HL-60 (cell line): ENCODE results near the gene CKAP2L.

Source experiments
- DNase-seq, 2 experiments: peaks; one replicate each; pipeline ENCODE4 v3.0.0-alpha.2; 2010 to 2020; ENCODE audit warnings: low read depth in 1 of 2, low spot score in 1 of 2
- H3K27ac ChIP-seq: fragments of 250-450 bp; sonication (Bioruptor Pico); replicated peaks from 2 replicates; pipeline ENCODE4 v1.5.1; 2020; ENCODE audit warnings: mild to moderate bottlenecking, moderate library complexity
- H3K27me3 ChIP-seq: fragments of 250-450 bp; sonication (Bioruptor Pico); 2 replicates; pipeline ENCODE4 v1.5.1; 2021; ENCODE audit warnings: mild to moderate bottlenecking, moderate library complexity; ENCODE audit not compliant: insufficient read depth, poor library complexity, severe bottlenecking
- H3K4me3 ChIP-seq: replicated peaks from 2 replicates; pipeline ENCODE4 v1.5.1; 2011; ENCODE audit warnings: mild to moderate bottlenecking, control low read depth, low read length; ENCODE audit not compliant: insufficient read depth
- GABPA ChIP-seq: IDR thresholded peaks from 2 replicates; pipeline ENCODE4 v1.6.1; 2012; ENCODE audit warnings: low read depth
- POLR2AphosphoS5 ChIP-seq: IDR thresholded peaks from 2 replicates; pipeline ENCODE4 v1.6.1; 2012; ENCODE audit warnings: low read depth
- REST ChIP-seq: IDR thresholded peaks from 2 replicates; pipeline ENCODE4 v1.6.1; 2012; ENCODE audit warnings: low read depth; ENCODE audit not compliant: insufficient replicate concordance
- SPI1 ChIP-seq: IDR thresholded peaks from 2 replicates; pipeline ENCODE4 v1.6.1; 2012; ENCODE audit warnings: low read depth, mild to moderate bottlenecking, borderline replicate concordance
- TF ChIP-seq, protein P1 (sequence below): IDR thresholded peaks from one replicate; pipeline ENCODE4 v1.5.1; 2011; ENCODE audit warnings: low read length, control low read depth, inconsistent platforms; ENCODE audit not compliant: insufficient read depth

The CKAP2L gene

GRCh38 chr2:112787294-112787693 is 22.9 kb upstream of the CKAP2L start:
- H3K27ac ChIP-seq: peak overlapping the region; percentile 66
- H3K27me3 ChIP-seq: no peaks in the 10 kb centered on the region
- H3K4me3 ChIP-seq: no peak overlapping the region
- DNase-seq: no peak
- TF ChIP-seq GABPA (no peak), REST (no peak), SPI1 (no peak), POLR2AphosphoS5 (no peak)
- TF ChIP-seq, protein P1, sequence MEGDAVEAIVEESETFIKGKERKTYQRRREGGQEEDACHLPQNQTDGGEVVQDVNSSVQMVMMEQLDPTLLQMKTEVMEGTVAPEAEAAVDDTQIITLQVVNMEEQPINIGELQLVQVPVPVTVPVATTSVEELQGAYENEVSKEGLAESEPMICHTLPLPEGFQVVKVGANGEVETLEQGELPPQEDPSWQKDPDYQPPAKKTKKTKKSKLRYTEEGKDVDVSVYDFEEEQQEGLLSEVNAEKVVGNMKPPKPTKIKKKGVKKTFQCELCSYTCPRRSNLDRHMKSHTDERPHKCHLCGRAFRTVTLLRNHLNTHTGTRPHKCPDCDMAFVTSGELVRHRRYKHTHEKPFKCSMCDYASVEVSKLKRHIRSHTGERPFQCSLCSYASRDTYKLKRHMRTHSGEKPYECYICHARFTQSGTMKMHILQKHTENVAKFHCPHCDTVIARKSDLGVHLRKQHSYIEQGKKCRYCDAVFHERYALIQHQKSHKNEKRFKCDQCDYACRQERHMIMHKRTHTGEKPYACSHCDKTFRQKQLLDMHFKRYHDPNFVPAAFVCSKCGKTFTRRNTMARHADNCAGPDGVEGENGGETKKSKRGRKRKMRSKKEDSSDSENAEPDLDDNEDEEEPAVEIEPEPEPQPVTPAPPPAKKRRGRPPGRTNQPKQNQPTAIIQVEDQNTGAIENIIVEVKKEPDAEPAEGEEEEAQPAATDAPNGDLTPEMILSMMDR: no peak

DNA sequence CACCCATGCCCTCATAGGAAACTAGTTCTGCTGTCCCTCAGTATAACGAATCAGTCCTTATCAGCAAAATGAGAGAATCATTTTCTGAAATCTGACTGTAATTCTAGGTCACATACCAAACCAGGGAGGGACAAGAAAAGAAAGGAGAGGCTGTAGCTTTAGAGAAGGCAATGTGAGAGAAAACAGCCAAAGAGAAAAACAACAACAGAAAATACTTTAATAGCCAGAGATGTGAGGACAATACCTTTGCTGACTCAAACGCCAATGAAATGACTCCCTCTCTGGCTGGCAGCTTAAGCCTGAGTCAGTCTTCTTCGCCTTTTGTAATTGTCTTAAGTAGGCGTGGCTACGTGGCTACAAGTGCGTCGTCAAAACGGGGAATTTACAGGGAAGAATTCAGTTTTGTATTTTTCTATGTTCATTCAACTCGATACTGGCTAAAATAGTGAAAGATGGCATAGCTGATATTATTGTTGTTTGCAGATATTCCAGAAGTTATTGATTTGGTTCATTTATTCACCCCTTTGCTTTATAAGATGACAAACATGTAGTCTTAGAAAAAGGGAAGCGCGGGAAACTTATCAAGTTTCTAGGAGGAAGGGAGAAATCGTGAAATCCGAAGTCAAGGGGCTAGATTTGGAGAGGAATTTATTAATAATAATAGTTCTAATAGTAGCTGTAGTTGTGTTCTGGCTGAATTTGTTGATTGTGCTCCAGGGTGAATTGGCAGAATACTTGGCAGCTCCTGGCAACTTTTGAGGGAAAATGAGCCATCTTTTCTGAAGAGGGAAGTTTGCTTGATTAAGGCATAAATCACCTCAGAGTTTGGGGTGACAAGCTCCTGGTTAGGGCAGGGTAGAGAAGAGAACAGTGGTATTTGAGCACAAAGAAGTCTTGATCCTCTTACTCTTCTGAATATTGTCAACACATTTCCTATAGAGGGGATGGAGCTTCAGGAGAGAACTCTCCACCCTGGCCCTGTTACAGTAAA is 20.1 kb upstream of the CKAP2L start, which contains the start of gene IL1A:
IL1A (minus strand) TSS at position 295 of the 991 bp plus-strand sequence. CDS start 723 bp downstream, outside the sequence.
- no peaks in the 10 kb centered on the region for H3K27me3 ChIP-seq
- no peak within 1 kb of the TSS; the same call in 1 of the 2 replicates for H3K4me3 ChIP-seq
- peak; percentile 43 to 62 for DNase-seq
- TF ChIP-seq, protein P1: no peak
- TF ChIP-seq SPI1: peak; percentile 82
- H3K27ac ChIP-seq: peak within 1 kb of the TSS; percentile 7

DNA sequence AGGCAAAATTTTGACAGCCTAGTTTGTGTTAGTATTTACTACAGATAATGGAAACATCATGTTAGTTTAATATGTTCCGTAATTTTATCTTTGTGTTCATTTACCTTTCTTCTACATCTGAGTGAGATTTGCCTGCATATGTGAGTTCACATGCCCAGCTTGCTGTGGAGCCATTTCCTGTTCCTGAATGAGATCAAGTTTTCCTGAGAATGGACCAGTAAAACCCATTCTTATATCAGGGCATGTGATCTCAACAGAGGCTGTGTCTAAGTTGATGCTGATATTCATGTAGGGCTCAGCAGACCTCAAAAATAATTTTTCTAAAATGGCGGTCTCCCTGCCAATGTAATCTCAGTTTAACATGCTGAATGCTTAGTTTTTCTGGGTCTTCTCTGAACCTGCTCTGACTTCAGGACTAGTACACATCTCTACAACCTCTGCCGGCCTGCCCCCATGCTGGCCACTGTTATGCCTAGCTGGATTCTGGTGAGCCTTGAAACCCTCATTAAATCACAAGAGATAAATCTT is 18.8 kb upstream of the CKAP2L start:
- H3K4me3 ChIP-seq: no peak overlapping the region
- no peak for TF ChIP-seq SPI1
- no peak for TF ChIP-seq GABPA
- no peak for TF ChIP-seq POLR2AphosphoS5
- no peak for TF ChIP-seq REST
- TF ChIP-seq, protein P1: no peak
- no peak for DNase-seq
- H3K27me3 ChIP-seq: no peaks in the 10 kb centered on the region
- no peak overlapping the region for H3K27ac ChIP-seq
